K562 (cell line): ENCODE data around the gene TMPRSS6. TPM values are rescaled to one million over a fixed set of nuclear protein-coding genes. Genes with fewer than 3 reads are reported as not detected.

ENCODE experiments used
- ATAC-seq: fragments of 200-7000 bp; cut with Tn5 transposase; 3 replicates; pipeline ENCODE4 v1.9.1; 2020; ENCODE audit warnings: moderate library complexity
- BruUV-seq: library from RNA; stranded (reverse); fragments of 400-500 nt; replicated peaks from 2 replicates; lab custom pipeline; 2021; lab: Mats Ljungman, UMichigan
- CTCF ChIA-PET: fragments of 300-600 bp; formaldehyde crosslinking; extraction: SDS; loops from one replicate; lab custom pipeline; 2021; ENCODE audit warnings: low intra/inter-chr PET ratio; lab: Yijun Ruan, JAX
- POLR2A ChIA-PET: fragments of 300-600, 350-650 bp; sonication (Branson Sonifier 250); formaldehyde crosslinking; extraction: SDS; loops from one replicate; lab custom pipeline; 2021; ENCODE audit warnings: antibody characterized with exemption, inconsistent platforms; lab: Yijun Ruan, JAX
- DNase-seq, 4 experiments: peaks; one replicate each; pipeline versions ENCODE4 v3.0.0 to v3.0.0-alpha.2; 2011 to 2018; ENCODE audit warnings: low spot score in 3 of 4, mixed read lengths in 3 of 4; ENCODE audit errors: extremely low read depth in 1 of 4
- FAIRE-seq: peaks from 2 replicates; lab custom pipeline; 2011; peaks lifted over from hg19 to GRCh38; lab: Jason Lieb, UNC
- H2AFZ ChIP-seq: 2 replicates; pipeline ENCODE4 v1.6.0; 2011; ENCODE audit warnings: low read depth, low read length, control low read depth, inconsistent platforms
- H3K27ac ChIP-seq: fragments of 200-600 bp; 3 replicates; pipeline ENCODE4 v1.8.0; 2011; ENCODE audit warnings: low read depth, mild to moderate bottlenecking, control low read depth, inconsistent platforms, low read length, moderate library complexity, mixed read lengths; ENCODE audit errors: extremely low read depth
- H3K27me3 ChIP-seq, 2 experiments: fragments of 300-600 bp in 1 of 2; 2 replicates in 1 of 2; 3 replicates in 1 of 2; pipeline versions ENCODE4 v1.6.0 to v1.8.0; 2011; ENCODE audit warnings: inconsistent platforms in 2 of 2, low read length in 2 of 2, mild to moderate bottlenecking in 1 of 2, mixed read lengths in 1 of 2, moderate library complexity in 1 of 2; ENCODE audit not compliant: control insufficient read depth in 2 of 2, insufficient read depth in 2 of 2
- H3K36me3 ChIP-seq: fragments of 300-600 bp; 3 replicates; pipeline ENCODE4 v1.8.0; 2011; ENCODE audit warnings: mild to moderate bottlenecking, low read length, inconsistent platforms; ENCODE audit not compliant: control insufficient read depth, insufficient read depth
- H3K4me1 ChIP-seq, 2 experiments: fragments of 200-600 bp in 1 of 2; replicated peaks in 1 of 2; 2 replicates in 1 of 2; 3 replicates in 1 of 2; pipeline versions ENCODE4 v1.5.1 to v1.8.0; 2011; ENCODE audit warnings: inconsistent platforms in 2 of 2, low read length in 2 of 2, mild to moderate bottlenecking in 1 of 2, mixed read lengths in 1 of 2, moderate library complexity in 1 of 2; ENCODE audit not compliant: control insufficient read depth in 2 of 2, insufficient read depth in 2 of 2
- H3K4me2 ChIP-seq: 2 replicates; pipeline ENCODE4 v1.6.1; 2011; ENCODE audit warnings: low read length, control low read depth, inconsistent platforms, mixed read lengths; ENCODE audit not compliant: insufficient read depth
- H3K4me3 ChIP-seq: fragments of 200-600 bp; sonication (generic), shearing (Covaris generic); 2 replicates; pipeline ENCODE4 v1.5.1; 2016; ENCODE audit warnings: control low read depth, inconsistent platforms
- H3K79me2 ChIP-seq: fragments of 200-600 bp; 3 replicates; pipeline ENCODE4 v1.8.0; 2011; ENCODE audit warnings: low read length, inconsistent platforms; ENCODE audit not compliant: control insufficient read depth, insufficient read depth
- H3K9ac ChIP-seq, 2 experiments: 2 replicates each; pipeline versions ENCODE4 v1.6.0 to v1.6.1; 2011; ENCODE audit warnings: low read depth in 2 of 2, low read length in 2 of 2, control low read depth in 1 of 2, inconsistent platforms in 1 of 2, mild to moderate bottlenecking in 1 of 2, mixed read lengths in 1 of 2; ENCODE audit not compliant: insufficient read depth in 1 of 2
- H3K9me1 ChIP-seq: one replicate; pipeline ENCODE4 v1.6.0; 2011; ENCODE audit warnings: inconsistent platforms, mild to moderate bottlenecking, low read length, moderate library complexity; ENCODE audit not compliant: control insufficient read depth, insufficient read depth
- H3K9me3 ChIP-seq: replicated peaks from 2 replicates; pipeline ENCODE4 v1.5.1; 2011; ENCODE audit warnings: low read depth, low read length, inconsistent platforms; ENCODE audit not compliant: control insufficient read depth, insufficient read depth
- H4K20me1 ChIP-seq: replicated peaks from 2 replicates; pipeline ENCODE4 v1.6.1; 2011; ENCODE audit warnings: low read length, inconsistent platforms, mixed read lengths; ENCODE audit not compliant: control insufficient read depth, insufficient read depth
- ASH1L ChIP-seq: fragments of 450-650 bp; IDR thresholded peaks from 2 replicates; pipeline ENCODE4 v1.6.1; 2018; ENCODE audit warnings: borderline replicate concordance, mild to moderate bottlenecking, low read depth; ENCODE audit not compliant: partially characterized antibody
- BHLHE40 ChIP-seq: IDR thresholded peaks from 2 replicates; pipeline ENCODE4 v1.6.1; 2011; ENCODE audit warnings: low read length, improper control_type of control experiment
- BRD9 ChIP-seq: fragments of 450-650 bp; IDR thresholded peaks from 2 replicates; pipeline ENCODE4 v1.6.1; 2018; ENCODE audit warnings: low read depth; ENCODE audit not compliant: partially characterized antibody
- ELF2 ChIP-seq: fragments of 250-450 bp; sonication (Bioruptor Pico); IDR thresholded peaks from 2 replicates; pipeline ENCODE4 v1.5.0; 2021; ENCODE audit warnings: mild to moderate bottlenecking
- NFE2L1 ChIP-seq: fragments of 450-650 bp; IDR thresholded peaks from 2 replicates; pipeline ENCODE4 v1.6.1; 2016; ENCODE audit warnings: missing genetic modification characterization, low read depth, mild to moderate bottlenecking, missing compliant biosample characterization, moderate library complexity, borderline replicate concordance
- PHF20 ChIP-seq: fragments of 450-650 bp; IDR thresholded peaks from 2 replicates; pipeline ENCODE4 v1.6.1; 2018; ENCODE audit not compliant: partially characterized antibody
- PTBP1 ChIP-seq: fragments of 200-400 bp; formaldehyde crosslinking; IDR thresholded peaks from 2 replicates; pipeline ENCODE4 v1.6.1; 2017; ENCODE audit warnings: low read depth, low read length
- PYGO2 ChIP-seq: fragments of 450-650 bp; IDR thresholded peaks from 2 replicates; pipeline ENCODE4 v1.6.1; 2016; ENCODE audit warnings: mild to moderate bottlenecking, missing genetic modification characterization, moderate library complexity, missing compliant biosample characterization
- RREB1 ChIP-seq: fragments of 250-450 bp; sonication (Bioruptor Pico); IDR thresholded peaks from 2 replicates; pipeline ENCODE4 v1.4.0; 2020
- TFAM ChIP-seq: fragments of 250-450 bp; sonication (Bioruptor Pico); conservative IDR thresholded peaks from 2 replicates; pipeline ENCODE4 v1.5.0; 2021; ENCODE audit warnings: mild to moderate bottlenecking, moderate library complexity
- ZNF280B ChIP-seq: fragments of 250-450 bp; sonication (Bioruptor Pico); IDR thresholded peaks from 2 replicates; pipeline ENCODE4 v1.5.1; 2021; ENCODE audit warnings: mild to moderate bottlenecking
- ZNF3 ChIP-seq: fragments of 250-450 bp; sonication (Bioruptor Pico); IDR thresholded peaks from 2 replicates; pipeline ENCODE4 v1.5.0; 2021; ENCODE audit warnings: mild to moderate bottlenecking, moderate library complexity
- ZNF41 ChIP-seq: fragments of 250-450 bp; sonication (Bioruptor Pico); conservative IDR thresholded peaks from 2 replicates; pipeline ENCODE4 v1.4.0; 2020; ENCODE audit warnings: mild to moderate bottlenecking
- WGBS: fragments of 100-300 bp; shearing (Covaris generic); methylation state at CpG from one replicate; pipeline ENCODE4 v1.1.6; 2016; ENCODE audit warnings: low coverage, mixed read lengths; ENCODE audit not compliant: insufficient coverage; ENCODE audit errors: missing lambda C conversion rate; 5-methylcytosine and 5-hydroxymethylcytosine counted together
- in situ Hi-C: fragments of 300-500 bp; cut with MboI; formaldehyde crosslinking; loops from 4 replicates; pipeline ENCODE4 v1.15.0; 2018; ENCODE audit warnings: inconsistent platforms, mixed read lengths
- intact Hi-C: fragments of 100-400 bp; cut with micrococcal nuclease; formaldehyde crosslinking; loops from 2 replicates; pipeline ENCODE4 v1.14.2; 2022
- polyA plus RNA-seq, 8 experiments: library from polyadenylated mRNA; depleted of rRNA in 4 of 8; stranded (reverse) in 5 of 8; unstranded in 3 of 8; fragments of >200 nt; fragmentation: Nextera tagmentation in 2 of 8; fragmentation: Illumina TruSeq in 1 of 8; extraction: Ambion mirVana in 2 of 8; extraction: Trizol in 1 of 8; gene quantifications; 2 replicates each; pipeline versions ENCODE4 v1.2.1 to v1.2.3, GENCODE V29; 2011 to 2014; ENCODE audit warnings: inconsistent platforms in 1 of 8, missing spikeins in 1 of 8
- total RNA-seq, 7 experiments: library from RNA; depleted of rRNA in 6 of 7; stranded (reverse); fragments of >200 nt in 6 of 7; fragmentation: Illumina TruSeq in 2 of 7; extraction: Trizol in 2 of 7; gene quantifications; 2 replicates each; pipeline versions ENCODE4 v1.2.1 to v1.2.3, GENCODE V29; 2011 to 2021; ENCODE audit warnings: low replicate concordance in 1 of 7

The TMPRSS6 gene
- total and polyA plus RNA-seq, 9 of the 15 experiments (the other 6 are each of a cell fraction or from before 2014, with no cell fraction given), result 0.03 TPM; not detected in 8

DNA sequence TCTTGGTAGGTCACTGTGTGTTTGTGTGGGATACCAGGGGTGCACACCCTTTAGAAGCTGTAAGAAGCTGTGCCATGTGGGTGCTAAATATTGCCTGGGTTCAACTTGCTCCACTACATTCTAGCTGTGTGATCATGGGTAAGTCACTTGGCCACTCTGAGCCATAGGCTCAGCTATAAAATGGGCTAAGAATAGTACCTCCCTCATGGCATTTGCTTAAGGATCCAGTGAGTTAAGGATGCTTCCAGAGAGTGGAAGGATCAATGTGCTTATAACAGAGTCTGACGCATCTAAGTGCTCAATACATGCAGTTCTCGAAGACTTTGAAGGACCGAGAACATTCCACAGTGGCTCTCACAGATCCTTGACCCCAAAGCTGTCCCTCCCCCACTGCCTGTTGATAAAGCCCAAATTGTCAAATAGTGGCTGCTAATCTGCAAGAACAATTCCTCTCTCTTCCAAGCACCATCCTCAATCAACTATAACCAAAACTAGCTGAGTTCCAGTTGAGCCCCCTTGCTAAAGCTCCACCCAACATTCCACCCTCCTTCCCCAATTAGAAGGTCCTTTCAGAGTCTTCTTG, 13.2 kb upstream of the TMPRSS6 start:
- no peaks in the 10 kb centered on the region for H3K9me1 ChIP-seq
- in situ Hi-C loops, result no loop called here
- H3K9me3 ChIP-seq, result no peaks in the 10 kb centered on the region; the same call in 1 of the 2 replicates
- POLR2A ChIA-PET, result interaction anchor here (0.5 to 0.6 kb wide), 3 partner anchors 9 to 491 kb away, joined by 3 read pairs; no protein-coding TSS in a partner anchor
- no peak for TF ChIP-seq ZNF3 (CRISPR knock-in tag)
- no peak for TF ChIP-seq NFE2L1
- TF ChIP-seq BRD9, result no peak
- TF ChIP-seq ZNF280B (CRISPR knock-in tag), result no peak
- TF ChIP-seq RREB1, result no peak
- TF ChIP-seq ASH1L, result no peak
- TF ChIP-seq PTBP1, result no peak
- no peak for TF ChIP-seq TFAM (CRISPR knock-in tag)
- no peak for TF ChIP-seq ELF2 (CRISPR knock-in tag)
- no peak for TF ChIP-seq ZNF41 (CRISPR knock-in tag)
- no peak for TF ChIP-seq BHLHE40
- no peak for TF ChIP-seq PHF20
- no peak for TF ChIP-seq PYGO2 (tag)
- no peak overlapping the region for H3K27ac ChIP-seq
- no peak for FAIRE-seq
- H2AFZ ChIP-seq, result no peak overlapping the region
- intact Hi-C loops, result no loop called here
- 0% methylated on average over 3 of the region's 3 CpGs for WGBS
- H3K4me1 ChIP-seq, result no peaks in the 10 kb centered on the region; a peak in 2 of 5 replicates
- no peak for ATAC-seq
- no peaks in the 10 kb centered on the region for H3K79me2 ChIP-seq
- H3K36me3 ChIP-seq, result no peaks in the 10 kb centered on the region
- no peaks in the 10 kb centered on the region for H4K20me1 ChIP-seq
- H3K27me3 ChIP-seq, result peaks cover 2 to 15% of the 10 kb centered on the region in 2 experiments; a peak in 2 of 5 replicates
- CTCF ChIA-PET, result no interaction called here
- no peak overlapping the region for H3K4me2 ChIP-seq
- no peak overlapping the region for H3K4me3 ChIP-seq
- H3K9ac ChIP-seq, result no peak overlapping the region
- DNase-seq, result no peak
- BruUV-seq, result no TSS peak
